GM19463 (cell line): Measurements from ENCODE around the gene ZNF793.
A peak's percentile ranks its signal among the peaks of the same experiment; 100 is the strongest.

ENCODE experiments used
- ATAC-seq: cut with Tn5 transposase; IDR thresholded peaks from one replicate; pipeline ENCODE4 v1.9.1; 2021; ENCODE audit warnings: mild to moderate bottlenecking, moderate library complexity; ENCODE audit not compliant: unreplicated experiment

Gene ZNF793

DNA sequence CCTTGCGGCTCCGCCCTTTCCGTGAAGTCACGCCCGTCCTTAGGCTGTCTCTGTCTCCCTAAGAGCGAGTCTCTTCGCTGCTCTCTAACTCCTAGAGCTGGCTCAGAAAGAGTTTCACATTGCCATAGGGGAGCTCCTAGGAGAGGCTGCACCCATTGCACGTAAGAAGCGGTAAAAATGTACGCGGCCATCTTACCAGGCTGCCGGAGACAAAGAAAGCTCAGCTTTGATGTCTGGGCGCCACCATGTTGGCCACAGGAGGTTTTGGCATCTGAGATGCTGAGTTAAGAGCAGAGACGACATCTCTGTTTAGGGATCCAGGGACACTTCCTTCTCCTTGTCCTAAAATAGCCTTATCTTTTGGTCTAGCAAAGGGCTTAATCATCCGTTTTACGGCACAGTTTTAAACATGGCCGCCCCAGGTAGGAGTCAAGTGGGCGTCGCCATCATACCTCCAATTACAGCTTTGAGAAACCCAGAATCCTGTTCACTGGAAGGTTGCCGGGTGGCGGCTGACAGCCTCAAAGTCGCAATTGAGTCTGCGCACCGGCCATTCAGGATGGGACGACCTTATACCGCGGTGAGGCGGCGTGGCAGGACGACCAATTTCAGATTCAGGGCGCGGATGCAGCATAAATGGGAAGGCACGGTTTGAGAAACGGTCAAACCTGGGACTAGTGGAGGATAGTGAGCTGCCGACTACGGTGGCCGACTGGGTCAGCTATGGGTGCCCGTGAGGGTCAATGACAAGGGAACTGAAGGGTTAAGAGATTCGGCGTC is at the start of gene ZNF793:
ZNF793 (plus strand) TSS at position 553 of the 780 bp plus-strand sequence. CDS start 16,501 bp downstream, outside the sequence.
- no peak for ATAC-seq

DNA sequence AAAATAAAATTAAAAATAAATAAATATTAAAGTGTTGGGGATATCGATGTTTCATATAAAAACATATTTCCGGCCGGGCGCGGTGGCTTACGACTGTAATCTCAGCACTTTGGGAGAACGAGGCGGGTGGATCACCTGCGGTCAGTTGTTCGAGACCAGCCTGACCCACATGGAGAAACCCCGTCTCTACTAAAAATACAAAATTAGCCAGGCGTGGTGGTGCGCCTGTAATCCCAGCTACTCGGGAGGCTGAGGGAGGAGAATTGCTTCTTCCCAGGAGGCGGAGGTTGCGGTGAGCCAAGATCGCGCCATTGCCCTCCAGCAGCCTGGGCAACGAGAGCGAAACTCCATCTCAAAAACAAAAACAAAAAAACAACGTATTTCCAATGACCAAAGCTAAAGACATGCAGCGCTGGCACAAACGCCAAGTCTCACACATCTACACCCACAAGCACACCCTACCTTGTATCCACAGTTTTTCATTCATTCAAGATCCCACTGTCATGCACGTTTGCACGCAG is 40.4 kb upstream of the ZNF793 start:
- no peak for ATAC-seq

DNA sequence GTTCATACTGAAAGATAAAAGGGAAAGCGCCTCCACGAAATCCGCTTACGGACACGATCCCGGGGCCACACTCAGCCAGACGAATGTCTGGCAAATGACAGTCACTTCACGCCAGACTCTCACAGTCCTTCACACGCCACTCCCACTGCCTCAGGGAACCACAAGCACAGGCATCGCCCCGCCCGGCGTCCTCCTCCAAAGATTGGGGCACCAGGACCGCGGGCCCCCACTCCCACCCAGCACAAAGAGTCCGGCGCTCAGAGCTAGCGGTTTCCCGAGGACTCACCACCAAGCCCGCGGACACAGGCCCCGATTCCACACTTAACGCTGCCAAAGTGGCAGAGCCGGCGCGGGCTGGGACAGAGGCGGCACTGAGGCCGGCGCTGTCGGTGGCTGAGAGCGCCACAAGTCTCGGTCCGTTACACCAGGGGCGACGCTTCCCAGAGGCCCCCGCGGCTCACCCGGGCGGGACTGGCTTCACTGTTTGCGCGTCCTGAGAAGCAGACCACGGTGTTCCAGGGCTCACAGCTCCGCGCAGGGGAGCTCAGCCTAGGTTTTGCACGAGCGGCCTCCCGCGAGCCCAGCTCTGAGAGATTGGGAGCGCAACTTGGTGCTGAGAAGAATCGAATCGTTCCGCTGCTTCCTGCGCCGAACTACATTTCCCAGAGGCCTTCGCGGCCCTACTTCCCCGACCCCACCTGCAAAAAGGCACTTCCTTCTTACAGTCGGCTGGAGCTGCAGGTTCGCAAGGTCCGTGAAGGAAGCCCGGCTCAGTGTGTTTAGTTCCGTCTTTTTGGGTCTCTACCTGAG is 39.7 kb upstream of the ZNF793 start, which contains the start of gene ZNF569:
ZNF569 (minus strand) TSS at position 647 of the 810 bp plus-strand sequence. CDS start 22,523 bp downstream, outside the sequence.
- peak; percentile 65 for ATAC-seq

DNA sequence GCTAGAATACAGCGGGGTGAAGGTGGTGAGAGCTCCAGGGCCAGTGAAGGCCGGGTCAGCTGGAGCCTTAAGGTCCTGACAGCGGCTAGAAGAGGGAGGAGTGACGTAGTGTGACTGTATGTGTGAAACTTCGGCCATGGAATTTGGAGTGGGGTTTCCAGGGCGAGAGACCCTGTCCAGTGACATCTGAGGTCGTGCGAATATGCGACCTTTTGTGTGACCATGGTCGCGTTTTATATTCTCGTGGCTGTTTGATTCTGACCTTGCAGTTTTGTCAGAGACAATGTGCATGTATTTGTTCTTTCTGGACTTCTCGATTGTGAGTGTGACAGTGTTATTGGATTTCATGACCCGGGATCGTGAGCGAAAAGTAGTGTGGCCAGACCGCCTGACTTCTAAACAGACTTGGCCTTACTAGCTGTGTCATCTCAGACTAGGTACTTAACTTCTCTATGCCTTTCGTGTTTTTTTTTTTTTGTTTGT is 39.1 kb upstream of the ZNF793 start:
- no peak for ATAC-seq

GRCh38 chr19:37468961-37469777 is 37.6 kb upstream of the ZNF793 start, which contains the start of gene ZNF570:
TSS of gene ZNF570 (plus strand) at chr19:37469356. CDS start at chr19:37470355, 999 bp downstream.
- ATAC-seq, result peak; percentile 58

GRCh38 chr19:37470216-37470615 is 36.5 kb upstream of the ZNF793 start:
- no peak for ATAC-seq

- no peak for ATAC-seq
These were observed 34.6 kb upstream of the ZNF793 start for GRCh38 chr19:37472165-37472564.

- ATAC-seq, result no peak
These were observed 22.2 kb upstream of the ZNF793 start for GRCh38 chr19:37484406-37485168.

DNA sequence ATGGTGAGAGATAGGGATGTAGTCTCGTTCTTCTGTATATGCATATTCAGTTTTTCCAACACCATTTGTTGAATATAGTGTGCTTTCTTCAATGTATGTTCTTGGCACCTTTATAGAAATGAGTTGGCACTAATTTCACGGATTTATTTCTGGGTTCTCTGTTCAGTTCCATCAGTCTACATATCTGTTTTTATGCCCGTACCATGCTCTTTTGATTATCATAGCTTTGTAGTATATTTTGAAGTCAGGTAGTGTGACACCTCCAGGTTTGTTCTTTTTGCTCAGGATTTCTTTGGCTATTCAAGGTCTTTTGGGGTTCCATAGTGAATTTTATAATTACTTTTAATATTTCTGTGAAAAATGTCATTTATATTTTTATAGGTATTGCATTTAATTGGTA is 14.5 kb upstream of the ZNF793 start:
- no peak for ATAC-seq

- ATAC-seq, result no peak
These were observed 767 bp upstream of the ZNF793 start for GRCh38 chr19:37505958-37506386.

- ATAC-seq, result no peak
These were observed 377 bp downstream of the ZNF793 start for GRCh38 chr19:37507167-37507464.

DNA sequence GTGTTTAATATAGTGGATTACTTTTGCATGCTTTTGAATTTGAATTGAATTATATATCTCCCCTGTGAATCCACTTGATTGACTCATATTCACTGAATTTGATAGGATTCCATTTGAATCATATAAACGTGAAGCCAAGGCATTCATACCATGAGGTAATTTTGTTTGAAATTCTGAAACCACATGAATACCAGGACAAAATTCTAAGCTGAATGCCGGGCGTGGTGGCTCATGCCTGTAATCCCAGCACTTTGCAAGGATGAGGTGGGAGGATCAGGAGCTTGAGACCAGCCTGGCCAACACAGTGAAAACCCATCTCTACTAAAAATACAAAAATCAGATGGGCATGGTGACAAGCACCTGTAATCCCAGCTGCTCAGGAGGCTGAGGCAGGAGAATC is 4.4 kb downstream of the ZNF793 start:
- ATAC-seq, result no peak

DNA sequence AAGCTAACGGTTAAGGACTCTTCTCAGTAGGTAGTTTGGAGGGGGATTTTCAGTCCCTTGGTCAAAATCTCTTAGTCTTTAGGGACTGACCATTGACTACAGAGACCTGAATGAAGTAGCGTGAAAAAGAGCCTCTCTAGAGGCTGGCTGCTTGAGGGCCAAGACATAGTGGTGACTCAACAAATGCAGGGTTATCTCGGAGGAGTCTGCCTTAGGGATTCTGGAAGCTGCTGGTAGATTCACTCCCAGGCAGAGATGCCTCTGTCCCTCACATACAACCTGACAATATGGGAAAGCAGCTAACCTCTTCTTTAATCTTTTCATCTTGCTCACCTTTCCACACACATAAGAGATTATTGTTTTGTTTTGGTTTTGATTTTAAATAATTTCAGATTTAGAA is 5.1 kb downstream of the ZNF793 start:
- ATAC-seq, result no peak

DNA sequence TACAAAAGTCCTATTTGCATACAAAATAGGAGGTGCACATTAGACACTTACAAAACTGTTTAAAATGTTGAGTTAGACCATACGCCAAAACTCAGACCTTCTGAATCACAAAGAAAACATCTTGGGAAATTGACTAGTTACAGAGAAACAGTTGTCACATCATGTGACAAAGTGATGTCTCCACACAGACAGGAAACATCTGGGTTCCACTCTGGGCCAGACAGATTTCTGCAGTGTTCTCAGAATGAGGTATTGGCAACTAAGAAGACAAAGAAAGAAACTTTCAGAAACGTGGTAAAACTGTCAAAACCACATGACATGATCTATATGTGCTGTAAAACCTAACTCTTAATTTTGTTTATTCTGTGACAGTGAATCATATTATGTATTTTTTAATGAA is 6.7 kb downstream of the ZNF793 start:
- ATAC-seq, result no peak

DNA sequence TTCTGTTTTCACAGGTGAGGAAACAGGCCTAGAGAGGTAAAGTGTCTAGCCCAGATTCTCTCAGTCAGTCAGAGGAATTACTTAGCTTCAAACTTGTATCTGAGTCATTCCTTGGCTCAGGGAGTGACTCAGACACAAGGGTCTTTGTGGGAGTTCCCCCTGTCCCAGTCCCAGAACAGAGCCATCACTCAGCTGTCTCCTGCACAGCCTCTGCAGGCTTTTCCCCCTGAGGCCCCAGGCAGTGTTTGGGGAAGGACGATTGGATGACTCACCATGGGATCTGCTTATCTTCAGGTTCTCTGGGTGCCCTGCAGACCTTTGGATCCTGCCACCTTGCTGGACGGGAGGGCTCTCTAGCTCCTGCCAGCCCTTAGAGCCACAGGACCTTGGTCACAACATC is 13.2 kb downstream of the ZNF793 start:
- ATAC-seq, result no peak

GRCh38 chr19:37537391-37537947 is 30.7 kb downstream of the ZNF793 start:
- ATAC-seq, result no peak

DNA sequence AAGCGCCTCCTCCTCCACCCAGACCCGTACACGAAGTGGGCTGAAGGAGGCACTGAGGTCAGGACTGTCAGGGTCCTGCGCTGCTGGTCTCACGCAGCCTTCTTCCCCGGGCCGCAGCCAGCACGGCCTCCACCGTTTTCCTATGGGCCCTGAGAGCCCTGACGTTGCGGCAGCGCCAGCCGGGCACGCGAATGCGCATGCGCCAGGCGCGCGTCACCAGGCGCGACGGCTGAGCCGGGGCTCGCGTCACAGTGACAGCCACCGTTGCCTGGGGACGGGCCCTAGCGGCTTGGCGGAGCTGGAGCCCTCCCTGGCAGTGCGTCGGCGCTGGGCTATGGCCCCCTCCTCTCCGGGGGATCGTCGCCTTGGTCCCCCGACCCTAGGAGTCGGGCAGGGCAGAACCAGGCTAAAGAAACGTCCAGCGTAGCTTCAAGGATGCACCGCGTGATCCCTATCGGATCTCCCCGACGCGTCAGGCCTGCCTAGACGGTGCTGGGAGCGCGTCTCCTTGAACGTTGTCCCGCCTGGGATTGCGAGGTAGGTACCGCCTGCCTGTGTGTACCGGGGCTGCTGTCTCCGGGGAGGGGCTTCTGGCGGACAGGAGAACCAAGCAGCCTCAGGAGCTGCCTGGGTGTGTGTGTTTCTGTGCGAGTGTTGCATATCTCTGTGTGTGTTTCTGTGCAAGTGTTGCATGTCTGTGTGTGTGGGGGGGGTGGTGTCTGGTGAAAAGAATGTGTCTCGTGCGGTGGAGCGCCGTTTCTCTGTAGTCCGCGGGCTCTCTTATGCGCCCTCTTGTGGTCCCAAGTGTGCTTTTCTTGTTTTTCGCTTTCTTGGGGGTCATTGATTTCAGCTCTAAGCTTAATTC is 44.6 kb downstream of the ZNF793 start:
- no peak for ATAC-seq

DNA sequence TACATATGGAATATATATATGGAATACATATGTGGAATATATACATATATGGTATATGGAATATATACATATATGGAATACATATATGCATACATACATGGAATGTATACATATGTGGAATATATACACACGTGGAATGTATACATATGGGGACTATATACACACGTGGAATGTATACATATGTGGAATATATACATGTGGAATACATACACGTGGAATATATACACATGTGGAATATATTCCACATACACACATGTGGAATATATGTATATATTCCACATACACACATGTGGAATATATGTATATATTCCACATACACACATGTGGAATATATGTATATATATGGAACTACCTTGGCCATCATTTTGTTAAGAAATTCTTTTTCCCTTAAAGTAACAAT is 56.8 kb downstream of the ZNF793 start:
- no peak for ATAC-seq
